Fibroblast of upper back skin (primary cell): ENCODE data around the gene GPX3.

ENCODE experiments used
- DNase-seq: peaks from one replicate; pipeline ENCODE4 v3.0.0-alpha.2; 2013

Gene GPX3

GRCh38 chr5:151014680-151015343 is 5.6 kb upstream of the GPX3 start:
- DNase-seq: no peak

- DNase-seq: no peak
Observed at GRCh38 chr5:151015974-151016587, 4.3 kb upstream of the GPX3 start.

DNA sequence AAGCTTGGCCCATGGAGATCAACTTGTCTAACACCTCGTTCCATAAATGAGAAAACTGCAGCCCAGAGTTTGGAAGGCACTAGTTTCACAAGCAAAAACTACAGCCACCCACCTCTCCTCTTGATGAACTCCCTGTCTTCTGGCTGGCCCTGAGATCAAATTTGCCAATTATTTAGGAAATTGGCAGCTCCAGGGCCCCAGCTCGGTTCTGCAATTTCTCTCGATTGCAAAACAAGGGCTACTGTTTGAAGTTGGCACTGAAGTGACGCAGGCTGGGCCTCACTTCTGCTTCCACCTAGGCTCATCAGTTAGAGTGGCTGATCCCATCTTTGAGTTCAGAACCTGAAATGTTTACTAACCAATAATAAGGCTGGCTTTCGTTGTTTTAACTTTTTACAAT is 3.7 kb upstream of the GPX3 start:
- DNase-seq: no peak

- DNase-seq: no peak
Observed at GRCh38 chr5:151017897-151018296, 2.5 kb upstream of the GPX3 start.

DNA sequence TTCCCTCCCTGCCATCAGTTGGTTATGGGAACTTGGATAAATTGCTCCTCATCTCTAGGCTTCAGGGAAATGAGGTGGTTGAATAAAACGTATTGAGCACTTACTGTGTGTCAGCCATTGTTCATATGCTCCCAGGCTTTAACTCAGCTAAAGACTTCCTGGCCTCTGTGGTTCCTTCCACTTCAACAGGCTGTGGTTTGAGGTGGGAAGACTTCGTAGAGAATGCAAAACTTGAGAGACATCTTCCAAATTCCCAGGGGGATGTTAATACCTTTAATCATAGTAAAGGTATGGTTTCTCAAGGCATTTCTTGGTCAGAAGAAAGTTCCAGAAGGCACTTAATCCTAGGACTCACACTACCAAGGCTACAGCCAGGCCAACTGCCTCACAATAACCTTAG is 1.5 kb upstream of the GPX3 start:
- DNase-seq: no peak

- peak; percentile 31 for DNase-seq
Observed at GRCh38 chr5:151019331-151019730, 1.1 kb upstream of the GPX3 start.

DNA sequence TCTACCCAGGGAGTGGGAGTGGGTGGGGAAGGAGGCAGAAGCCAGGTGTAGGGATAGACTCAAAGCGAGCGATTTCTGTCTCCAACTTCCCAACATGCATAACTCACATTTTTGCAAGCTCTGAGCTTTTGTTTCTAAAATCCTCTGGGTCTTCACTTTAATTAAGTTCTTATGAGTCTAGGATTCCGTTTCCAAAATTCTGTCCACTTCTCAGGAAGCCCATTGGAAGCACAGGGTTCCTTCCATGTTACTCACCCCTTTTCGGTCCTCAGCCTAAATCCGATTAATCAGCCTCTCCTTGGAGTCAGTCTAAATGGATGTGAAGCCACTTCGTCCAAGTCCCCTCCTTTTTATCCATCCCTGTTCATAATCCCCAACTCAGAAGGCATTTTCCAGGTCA is 1.4 kb downstream of the GPX3 start:
- DNase-seq: no peak

DNA sequence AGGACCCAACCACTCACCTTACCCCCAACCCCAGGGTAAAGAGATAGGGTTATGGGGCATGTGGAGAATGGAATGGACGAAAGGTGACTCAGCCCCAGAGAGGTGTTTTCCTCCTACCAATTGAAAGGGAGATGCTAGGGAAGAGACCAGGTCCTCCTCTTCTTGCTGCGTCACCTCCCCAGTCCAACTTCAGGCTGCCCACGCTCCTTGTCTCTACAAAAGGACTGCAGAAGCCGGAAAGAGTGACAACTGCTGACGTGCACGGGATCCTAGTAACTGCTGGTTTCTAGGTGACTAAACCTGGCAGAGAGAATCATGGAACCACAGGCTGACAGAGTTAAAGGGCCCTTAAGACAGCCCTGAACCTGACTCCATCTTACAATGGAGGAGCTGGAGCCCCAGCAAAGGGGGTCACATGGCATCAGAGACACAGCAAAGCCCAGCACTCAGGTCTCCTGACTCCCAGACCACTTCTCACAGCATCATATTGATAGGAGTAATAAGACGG is 2.2 kb downstream of the GPX3 start:
- no peak for DNase-seq

- no peak for DNase-seq
Observed at GRCh38 chr5:151023047-151023615, 2.7 kb downstream of the GPX3 start.

- DNase-seq: no peak
Observed at GRCh38 chr5:151023651-151024050, 3.3 kb downstream of the GPX3 start.

DNA sequence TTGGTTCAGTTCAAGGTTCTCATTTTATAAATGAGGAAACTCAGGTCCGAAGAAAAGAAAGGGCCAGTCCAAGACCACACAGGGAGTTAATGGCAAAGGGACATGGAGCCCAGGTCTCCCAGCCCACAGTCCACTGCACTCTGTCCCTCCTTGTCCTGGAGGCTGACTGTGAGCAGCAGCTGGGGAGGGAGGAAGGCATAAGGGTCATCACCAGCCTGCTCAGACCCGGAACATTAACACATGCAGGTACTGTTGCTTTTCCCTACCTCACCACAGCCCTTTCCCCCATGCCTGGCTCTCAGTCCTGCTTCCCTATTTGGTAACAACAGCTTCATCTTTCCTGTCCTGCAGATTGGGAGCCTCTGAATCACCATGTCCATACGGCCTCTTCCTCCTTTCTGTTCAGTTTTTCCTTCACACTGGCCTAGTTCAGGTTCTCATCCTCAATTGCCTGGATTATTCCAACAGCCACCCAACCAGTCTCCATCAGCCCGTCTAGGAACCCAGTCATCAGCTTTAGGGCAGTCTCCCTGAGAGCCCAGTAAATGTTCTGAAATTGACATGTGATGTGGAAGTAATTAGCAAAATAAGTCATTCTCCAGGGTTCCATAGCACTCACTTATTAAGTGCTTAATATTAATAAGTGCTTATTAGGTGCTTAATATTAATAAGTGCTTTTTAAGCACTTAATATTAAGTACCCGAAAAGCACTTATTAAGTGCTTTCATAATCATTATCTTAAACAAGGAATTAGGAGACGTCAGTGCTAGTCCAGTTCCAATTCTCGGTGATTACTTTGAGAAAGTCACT is 4.3 kb downstream of the GPX3 start:
- DNase-seq: no peak

- no peak for DNase-seq
Observed at GRCh38 chr5:151025250-151025606, 4.8 kb downstream of the GPX3 start.

GRCh38 chr5:151026088-151026487 is 5.7 kb downstream of the GPX3 start:
- no peak for DNase-seq

- DNase-seq: no peak
Observed at GRCh38 chr5:151026679-151027078, 6.3 kb downstream of the GPX3 start.

DNA sequence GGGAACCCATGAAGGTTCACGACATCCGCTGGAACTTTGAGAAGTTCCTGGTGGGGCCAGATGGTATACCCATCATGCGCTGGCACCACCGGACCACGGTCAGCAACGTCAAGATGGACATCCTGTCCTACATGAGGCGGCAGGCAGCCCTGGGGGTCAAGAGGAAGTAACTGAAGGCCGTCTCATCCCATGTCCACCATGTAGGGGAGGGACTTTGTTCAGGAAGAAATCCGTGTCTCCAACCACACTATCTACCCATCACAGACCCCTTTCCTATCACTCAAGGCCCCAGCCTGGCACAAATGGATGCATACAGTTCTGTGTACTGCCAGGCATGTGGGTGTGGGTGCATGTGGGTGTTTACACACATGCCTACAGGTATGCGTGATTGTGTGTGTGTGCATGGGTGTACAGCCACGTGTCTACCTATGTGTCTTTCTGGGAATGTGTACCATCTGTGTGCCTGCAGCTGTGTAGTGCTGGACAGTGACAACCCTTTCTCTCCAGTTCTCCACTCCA is 7.6 kb downstream of the GPX3 start:
- no peak for DNase-seq

DNA sequence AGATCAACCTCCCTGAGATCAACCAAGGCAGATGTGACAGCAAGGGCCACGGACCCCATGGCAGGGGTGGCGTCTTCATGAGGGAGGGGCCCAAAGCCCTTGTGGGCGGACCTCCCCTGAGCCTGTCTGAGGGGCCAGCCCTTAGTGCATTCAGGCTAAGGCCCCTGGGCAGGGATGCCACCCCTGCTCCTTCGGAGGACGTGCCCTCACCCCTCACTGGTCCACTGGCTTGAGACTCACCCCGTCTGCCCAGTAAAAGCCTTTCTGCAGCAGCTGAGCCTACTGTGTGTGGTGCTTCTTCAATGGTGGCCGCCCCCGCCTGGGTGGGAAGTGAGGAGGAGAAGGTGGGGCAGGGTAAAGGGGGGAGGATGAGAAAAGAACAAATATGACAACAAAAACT is 8.3 kb downstream of the GPX3 start:
- no peak for DNase-seq

- DNase-seq: no peak
Observed at GRCh38 chr5:151029179-151030055, 9.0 kb downstream of the GPX3 start.

- no peak for DNase-seq
Observed at GRCh38 chr5:151030056-151030336, 9.6 kb downstream of the GPX3 start.

- no peak for DNase-seq
Observed at GRCh38 chr5:151030379-151030778, 10.0 kb downstream of the GPX3 start.

DNA sequence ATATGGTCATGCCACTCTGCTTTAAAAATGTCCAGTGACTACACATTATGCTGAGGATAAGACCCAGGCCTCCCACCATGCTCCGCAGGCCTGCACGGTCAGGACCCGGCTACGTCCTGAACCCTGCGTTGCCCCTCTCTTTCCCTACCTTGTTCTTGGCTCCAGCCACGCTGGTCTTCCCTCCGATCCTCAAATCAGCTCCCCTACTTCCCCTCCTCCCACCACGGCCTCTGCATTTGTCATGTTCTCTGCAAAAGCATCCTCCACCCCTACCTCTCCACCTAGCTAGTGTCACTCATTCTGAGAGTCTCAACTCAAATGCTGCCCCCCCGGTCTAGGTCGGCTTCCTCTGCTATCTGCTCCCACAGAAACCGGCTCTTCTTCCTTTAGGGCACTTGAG is 11.2 kb downstream of the GPX3 start:
- no peak for DNase-seq

- DNase-seq: no peak
Observed at GRCh38 chr5:151033217-151033934, 13.0 kb downstream of the GPX3 start.
